ENCODE results near the gene RAP1GDS1.
"Not testable (repeated sequence)": the region's sequence is repeated elsewhere in the genome, so short reads cannot be mapped to it uniquely, and the experiment has no call there.

Gene RAP1GDS1

DNA sequence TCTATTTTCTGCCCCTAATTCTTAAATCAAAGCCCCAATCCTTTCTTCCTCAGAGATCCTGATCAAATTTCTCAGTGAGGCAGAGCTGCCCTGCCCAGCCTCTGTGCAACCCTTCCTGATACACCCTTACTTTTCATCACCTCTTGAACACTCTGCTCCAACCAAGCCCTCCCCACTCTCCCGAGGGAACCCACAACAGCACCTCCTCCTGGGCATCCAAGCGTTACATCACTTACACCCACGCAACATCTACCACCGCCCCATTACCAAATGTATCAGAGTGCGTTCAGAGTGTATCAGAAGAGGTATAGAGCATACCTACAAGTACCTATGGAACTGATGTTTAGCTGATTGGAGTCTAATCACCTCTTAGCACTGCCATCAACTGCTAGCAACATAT lies 186.5 kb downstream of the RAP1GDS1 start:
- peak; percentile 54 for DNase-seq (ENCODE audit: low read depth)
- no peak for TF ChIP-seq MYC (IDR thresholded peaks at IDR 0.05; ENCODE audit: low read depth, low read length)
- TF ChIP-seq, protein P1, sequence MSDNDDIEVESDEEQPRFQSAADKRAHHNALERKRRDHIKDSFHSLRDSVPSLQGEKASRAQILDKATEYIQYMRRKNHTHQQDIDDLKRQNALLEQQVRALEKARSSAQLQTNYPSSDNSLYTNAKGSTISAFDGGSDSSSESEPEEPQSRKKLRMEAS (IDR thresholded peaks at IDR 0.05; ENCODE audit: low read depth, low read length) = no peak
- TF ChIP-seq, protein P2, sequence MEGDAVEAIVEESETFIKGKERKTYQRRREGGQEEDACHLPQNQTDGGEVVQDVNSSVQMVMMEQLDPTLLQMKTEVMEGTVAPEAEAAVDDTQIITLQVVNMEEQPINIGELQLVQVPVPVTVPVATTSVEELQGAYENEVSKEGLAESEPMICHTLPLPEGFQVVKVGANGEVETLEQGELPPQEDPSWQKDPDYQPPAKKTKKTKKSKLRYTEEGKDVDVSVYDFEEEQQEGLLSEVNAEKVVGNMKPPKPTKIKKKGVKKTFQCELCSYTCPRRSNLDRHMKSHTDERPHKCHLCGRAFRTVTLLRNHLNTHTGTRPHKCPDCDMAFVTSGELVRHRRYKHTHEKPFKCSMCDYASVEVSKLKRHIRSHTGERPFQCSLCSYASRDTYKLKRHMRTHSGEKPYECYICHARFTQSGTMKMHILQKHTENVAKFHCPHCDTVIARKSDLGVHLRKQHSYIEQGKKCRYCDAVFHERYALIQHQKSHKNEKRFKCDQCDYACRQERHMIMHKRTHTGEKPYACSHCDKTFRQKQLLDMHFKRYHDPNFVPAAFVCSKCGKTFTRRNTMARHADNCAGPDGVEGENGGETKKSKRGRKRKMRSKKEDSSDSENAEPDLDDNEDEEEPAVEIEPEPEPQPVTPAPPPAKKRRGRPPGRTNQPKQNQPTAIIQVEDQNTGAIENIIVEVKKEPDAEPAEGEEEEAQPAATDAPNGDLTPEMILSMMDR (IDR thresholded peaks at IDR 0.05; ENCODE audit: low read depth, low read length) = peak; percentile 9
- no peak for TF ChIP-seq POLR2A (IDR thresholded peaks at IDR 0.05; ENCODE audit: extremely low read depth, insufficient read length)
- H3K4me3 ChIP-seq (ENCODE audit: low read depth, low read length) = no peak overlapping the region

DNA sequence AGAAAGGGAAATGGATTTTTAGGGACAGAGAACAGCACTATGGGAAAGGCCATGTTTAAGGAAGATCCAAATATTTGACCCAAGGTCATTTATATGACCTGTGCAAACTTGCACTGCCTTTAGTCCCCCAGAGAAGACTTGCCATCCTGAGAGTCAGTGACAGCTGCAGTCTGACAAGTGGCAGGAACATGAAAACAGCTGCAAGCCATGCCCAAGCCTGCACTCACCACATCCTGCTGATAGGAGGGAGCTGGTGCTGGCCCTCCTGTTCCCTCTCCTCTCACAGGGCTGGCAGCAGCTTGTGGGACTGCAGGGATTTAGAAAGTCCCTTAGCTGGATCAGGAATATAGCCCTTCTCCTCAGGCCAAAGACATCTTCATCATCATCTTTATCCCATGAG lies 187.7 kb downstream of the RAP1GDS1 start:
- DNase-seq (ENCODE audit: low read depth) = peak; percentile 18
- TF ChIP-seq POLR2A (IDR thresholded peaks at IDR 0.05; ENCODE audit: extremely low read depth, insufficient read length) (no peak), MYC (IDR thresholded peaks at IDR 0.05; ENCODE audit: low read depth, low read length) (no peak)
- TF ChIP-seq, protein P1 (IDR thresholded peaks at IDR 0.05; ENCODE audit: low read depth, low read length) = no peak
- TF ChIP-seq, protein P2 (IDR thresholded peaks at IDR 0.05; ENCODE audit: low read depth, low read length) = no peak
- no peak overlapping the region for H3K4me3 ChIP-seq (ENCODE audit: low read depth, low read length)

DNA sequence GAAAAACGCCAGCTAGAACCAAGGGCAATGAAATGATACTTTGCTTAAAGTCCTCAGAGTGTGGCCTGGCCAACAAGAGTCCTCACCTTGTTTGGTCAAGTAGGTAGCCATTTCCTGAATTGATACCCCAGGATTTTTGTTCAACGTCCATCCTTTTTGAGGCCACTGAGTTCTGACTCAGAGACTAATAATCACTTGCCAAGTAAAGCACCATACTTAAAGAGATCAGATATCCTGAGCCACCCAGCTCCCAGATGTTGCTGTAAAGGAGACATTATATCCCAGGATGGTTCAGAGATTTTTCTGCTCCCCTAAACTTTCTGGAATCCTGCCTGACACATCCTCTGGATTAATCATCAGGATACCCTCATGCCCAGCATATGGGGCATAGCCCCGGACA lies 190.9 kb downstream of the RAP1GDS1 start:
- no peak overlapping the region for H3K4me3 ChIP-seq (ENCODE audit: low read depth, low read length)
- TF ChIP-seq, protein P1 (IDR thresholded peaks at IDR 0.05; ENCODE audit: low read depth, low read length) = no peak
- TF ChIP-seq POLR2A (IDR thresholded peaks at IDR 0.05; ENCODE audit: extremely low read depth, insufficient read length) (no peak), MYC (IDR thresholded peaks at IDR 0.05; ENCODE audit: low read depth, low read length) (no peak)
- TF ChIP-seq, protein P2 (IDR thresholded peaks at IDR 0.05; ENCODE audit: low read depth, low read length) = no peak
- DNase-seq (ENCODE audit: low read depth) = no peak

DNA sequence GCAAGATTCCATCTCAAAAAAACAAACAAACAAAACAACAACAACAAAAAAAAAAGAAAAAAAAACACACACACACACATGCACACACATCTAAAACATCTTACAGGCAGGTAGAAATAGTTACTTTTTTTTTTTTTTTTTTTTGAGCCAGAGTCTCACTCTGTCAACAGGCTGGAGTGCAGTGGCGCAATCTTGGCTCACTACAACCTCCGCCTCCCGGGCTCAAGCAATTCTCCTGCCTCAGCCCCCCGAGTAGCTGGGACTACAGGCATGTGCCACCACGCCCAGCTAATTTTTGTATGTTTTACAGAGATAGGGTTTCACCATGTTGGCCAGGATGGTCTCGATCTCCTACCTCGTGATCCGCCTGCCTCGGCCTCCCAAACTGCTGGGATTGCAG lies 196.2 kb downstream of the RAP1GDS1 start:
- H3K4me3 ChIP-seq (ENCODE audit: low read depth, low read length); DNase-seq (ENCODE audit: low read depth): not testable (repeated sequence)

DNA sequence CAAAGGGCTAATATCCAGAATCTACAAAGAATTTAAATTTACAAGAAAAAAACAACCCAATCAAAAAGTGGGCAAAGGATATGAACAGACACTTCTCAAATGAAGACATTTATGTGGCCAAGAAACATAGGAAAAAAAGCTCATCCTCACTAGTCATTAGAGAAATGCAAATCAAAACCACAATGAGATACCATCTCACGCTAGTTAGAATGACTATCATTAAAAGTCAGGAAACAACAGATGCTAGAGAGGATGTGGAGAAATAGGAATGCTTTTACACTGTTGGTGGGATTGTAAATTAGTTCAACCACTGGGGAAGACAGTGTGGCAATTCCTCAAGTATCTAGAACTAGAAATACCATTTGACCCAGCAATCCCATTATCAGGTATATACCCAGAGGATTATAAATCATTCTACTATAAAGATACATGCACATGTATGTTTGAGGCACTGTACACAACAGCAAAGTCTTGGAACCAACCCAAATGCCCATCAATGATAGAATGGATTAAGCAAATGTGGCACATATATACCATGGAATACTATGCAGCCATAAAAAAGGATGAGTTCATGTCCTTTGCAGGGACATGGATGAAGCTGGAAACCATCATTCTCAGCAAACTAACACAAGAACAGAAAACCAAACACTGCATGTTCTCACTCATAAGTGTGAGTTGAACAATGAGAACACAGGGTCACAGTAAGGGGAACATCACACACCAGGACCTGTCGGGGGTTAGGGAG lies 200.1 kb downstream of the RAP1GDS1 start:
- not testable (repeated sequence) for H3K4me3 ChIP-seq (ENCODE audit: low read depth, low read length); DNase-seq (ENCODE audit: low read depth)

DNA sequence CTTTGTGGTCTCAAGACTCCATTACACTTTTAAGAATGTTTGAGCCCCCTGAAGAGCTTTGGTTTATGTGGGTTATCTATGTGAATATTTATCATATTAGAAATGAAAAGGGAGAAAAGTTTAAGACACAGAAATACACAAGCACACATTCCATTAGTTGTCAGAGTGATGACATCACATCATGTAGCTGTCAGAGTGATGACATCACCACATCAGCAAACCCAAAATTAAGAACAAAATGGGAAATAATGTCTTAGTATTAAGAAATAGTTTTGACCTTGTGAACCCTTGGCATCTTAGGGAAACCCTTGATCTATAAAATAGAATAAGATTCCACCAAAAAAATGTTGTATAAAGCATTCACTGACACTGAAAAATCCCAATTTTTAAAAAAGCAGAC lies 201.3 kb downstream of the RAP1GDS1 start:
- TF ChIP-seq, protein P1 (IDR thresholded peaks at IDR 0.05; ENCODE audit: low read depth, low read length) = no peak
- TF ChIP-seq POLR2A (IDR thresholded peaks at IDR 0.05; ENCODE audit: extremely low read depth, insufficient read length) (no peak), MYC (IDR thresholded peaks at IDR 0.05; ENCODE audit: low read depth, low read length) (no peak)
- TF ChIP-seq, protein P2 (IDR thresholded peaks at IDR 0.05; ENCODE audit: low read depth, low read length) = no peak

More for the DNA sequence above, 201.3 kb downstream of the RAP1GDS1 start:
- H3K4me3 ChIP-seq (ENCODE audit: low read depth, low read length) = no peak overlapping the region
- DNase-seq (ENCODE audit: low read depth) = no peak

Data from NB4 (cell line).